Liver (tissue), 3 donors: ENCODE measurements around the gene PAQR7.

Experiments
- RAD21 ChIP-seq, 2 donors: IDR thresholded peaks; 2 replicates each; pipeline ENCODE4 v1.6.1; 2016; ENCODE audit warnings: antibody characterized with exemption in 2 of 2, mild to moderate bottlenecking in 2 of 2
- TF ChIP-seq, protein P1 (sequence below): fragments of 150-350 bp; IDR thresholded peaks from 2 replicates; pipeline ENCODE4 v1.5.1; 2017; ENCODE audit warnings: improper control_type of control experiment, low read depth, low read length; ENCODE audit not compliant: missing input control
- TF ChIP-seq, protein P2 (sequence below): IDR thresholded peaks from 2 replicates; pipeline ENCODE4 v1.6.1; 2016; ENCODE audit warnings: antibody characterized with exemption
- donor health status: healthy.
- donor health status: healthy.

DNA sequence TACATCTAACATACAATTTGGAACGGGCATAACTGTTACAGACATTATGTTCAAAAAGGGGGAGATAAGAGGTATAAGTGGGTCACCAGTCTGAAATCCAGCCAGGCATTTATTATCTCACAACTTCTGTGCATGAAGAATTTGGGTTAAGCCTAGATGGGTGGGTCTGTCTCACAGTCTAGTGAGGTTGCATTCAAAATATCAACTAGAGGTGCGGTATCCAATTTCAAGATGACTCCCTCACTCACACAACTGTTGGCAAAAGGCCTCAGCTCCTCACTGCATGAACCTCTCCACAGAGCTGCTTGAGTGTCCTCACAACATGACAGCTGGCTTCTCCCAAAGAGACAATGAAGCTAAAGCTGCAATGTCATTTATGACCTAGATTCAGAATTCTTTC lies 21.0 kb downstream of the PAQR7 start:
- TF ChIP-seq, protein P1, sequence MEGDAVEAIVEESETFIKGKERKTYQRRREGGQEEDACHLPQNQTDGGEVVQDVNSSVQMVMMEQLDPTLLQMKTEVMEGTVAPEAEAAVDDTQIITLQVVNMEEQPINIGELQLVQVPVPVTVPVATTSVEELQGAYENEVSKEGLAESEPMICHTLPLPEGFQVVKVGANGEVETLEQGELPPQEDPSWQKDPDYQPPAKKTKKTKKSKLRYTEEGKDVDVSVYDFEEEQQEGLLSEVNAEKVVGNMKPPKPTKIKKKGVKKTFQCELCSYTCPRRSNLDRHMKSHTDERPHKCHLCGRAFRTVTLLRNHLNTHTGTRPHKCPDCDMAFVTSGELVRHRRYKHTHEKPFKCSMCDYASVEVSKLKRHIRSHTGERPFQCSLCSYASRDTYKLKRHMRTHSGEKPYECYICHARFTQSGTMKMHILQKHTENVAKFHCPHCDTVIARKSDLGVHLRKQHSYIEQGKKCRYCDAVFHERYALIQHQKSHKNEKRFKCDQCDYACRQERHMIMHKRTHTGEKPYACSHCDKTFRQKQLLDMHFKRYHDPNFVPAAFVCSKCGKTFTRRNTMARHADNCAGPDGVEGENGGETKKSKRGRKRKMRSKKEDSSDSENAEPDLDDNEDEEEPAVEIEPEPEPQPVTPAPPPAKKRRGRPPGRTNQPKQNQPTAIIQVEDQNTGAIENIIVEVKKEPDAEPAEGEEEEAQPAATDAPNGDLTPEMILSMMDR, result no peak
- TF ChIP-seq, protein P2, sequence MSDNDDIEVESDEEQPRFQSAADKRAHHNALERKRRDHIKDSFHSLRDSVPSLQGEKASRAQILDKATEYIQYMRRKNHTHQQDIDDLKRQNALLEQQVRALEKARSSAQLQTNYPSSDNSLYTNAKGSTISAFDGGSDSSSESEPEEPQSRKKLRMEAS, result no peak
- TF ChIP-seq RAD21 (IDR thresholded peaks at IDR 0.05), result no peak
